ENCODE data around the gene C15orf39.

DNA sequence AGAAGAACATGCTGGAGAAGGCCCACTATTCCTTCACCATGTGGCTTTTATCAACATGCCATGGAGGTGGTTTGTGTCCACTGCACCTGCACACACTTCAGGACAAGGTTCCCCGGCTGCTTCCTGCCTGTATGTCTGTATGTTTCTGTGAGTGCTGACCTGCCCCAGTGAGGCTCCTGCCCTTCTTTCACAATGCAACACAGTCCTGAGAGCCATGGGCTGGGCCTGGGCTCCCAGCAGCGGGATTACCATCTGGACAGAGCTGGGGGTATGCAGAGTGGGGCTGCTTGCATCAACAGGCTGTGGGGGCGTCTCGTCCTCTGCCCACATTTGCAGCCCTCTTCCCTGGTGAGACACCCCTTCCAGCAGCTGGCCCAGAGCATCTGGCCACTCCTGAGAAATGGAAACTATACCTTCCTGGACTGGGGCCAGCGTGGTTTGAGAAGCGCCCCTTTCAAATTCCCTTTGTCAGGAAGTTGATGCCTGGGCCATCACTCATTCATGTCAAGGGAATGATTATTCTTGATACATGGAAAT is 29.3 kb upstream of the C15orf39 start:
- TF ChIP-seq, protein P1, sequence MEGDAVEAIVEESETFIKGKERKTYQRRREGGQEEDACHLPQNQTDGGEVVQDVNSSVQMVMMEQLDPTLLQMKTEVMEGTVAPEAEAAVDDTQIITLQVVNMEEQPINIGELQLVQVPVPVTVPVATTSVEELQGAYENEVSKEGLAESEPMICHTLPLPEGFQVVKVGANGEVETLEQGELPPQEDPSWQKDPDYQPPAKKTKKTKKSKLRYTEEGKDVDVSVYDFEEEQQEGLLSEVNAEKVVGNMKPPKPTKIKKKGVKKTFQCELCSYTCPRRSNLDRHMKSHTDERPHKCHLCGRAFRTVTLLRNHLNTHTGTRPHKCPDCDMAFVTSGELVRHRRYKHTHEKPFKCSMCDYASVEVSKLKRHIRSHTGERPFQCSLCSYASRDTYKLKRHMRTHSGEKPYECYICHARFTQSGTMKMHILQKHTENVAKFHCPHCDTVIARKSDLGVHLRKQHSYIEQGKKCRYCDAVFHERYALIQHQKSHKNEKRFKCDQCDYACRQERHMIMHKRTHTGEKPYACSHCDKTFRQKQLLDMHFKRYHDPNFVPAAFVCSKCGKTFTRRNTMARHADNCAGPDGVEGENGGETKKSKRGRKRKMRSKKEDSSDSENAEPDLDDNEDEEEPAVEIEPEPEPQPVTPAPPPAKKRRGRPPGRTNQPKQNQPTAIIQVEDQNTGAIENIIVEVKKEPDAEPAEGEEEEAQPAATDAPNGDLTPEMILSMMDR (conservative IDR thresholded peaks at IDR 0.05; ENCODE audit: low read depth, low read length), result no peak
- no peak for TF ChIP-seq EZH2 (IDR thresholded peaks at IDR 0.05; ENCODE audit: borderline replicate concordance, low read depth, low read length, poor library complexity, severe bottlenecking)
